H1 (cell line): ENCODE results near the gene TNFRSF8.

Experiments
- EP300 ChIP-seq, 2 experiments: IDR thresholded peaks; 1 replicate in 1 of 2; 2 replicates in 1 of 2; pipeline ENCODE4 v1.6.1; 2011 to 2012; ENCODE audit warnings: low read depth in 2 of 2, low read length in 2 of 2, mild to moderate bottlenecking in 2 of 2, borderline replicate concordance in 1 of 2, inconsistent platforms in 1 of 2, moderate library complexity in 1 of 2
- HDAC6 ChIP-seq: IDR thresholded peaks from one replicate; pipeline ENCODE4 v1.7.1; 2012; ENCODE audit warnings: low read depth, mild to moderate bottlenecking, inconsistent platforms, low read length, moderate library complexity
- POU5F1 ChIP-seq: IDR thresholded peaks from 2 replicates; pipeline ENCODE4 v1.6.1; 2011; ENCODE audit warnings: low read depth, mild to moderate bottlenecking, low read length, moderate library complexity
- RAD21 ChIP-seq, 2 experiments: IDR thresholded peaks in 1 of 2; conservative IDR thresholded peaks in 1 of 2; 2 replicates each; pipeline ENCODE4 v1.6.1; 2011; ENCODE audit warnings: low read depth in 2 of 2, low read length in 2 of 2, improper control_type of control experiment in 1 of 2, inconsistent platforms in 1 of 2, mild to moderate bottlenecking in 1 of 2, moderate library complexity in 1 of 2
- RNF2 ChIP-seq: fragments of 200-900, 300-1000 bp; sonication (generic); IDR thresholded peaks from 2 replicates; pipeline ENCODE4 v1.7.1; 2016; ENCODE audit warnings: borderline replicate concordance, low read depth, mild to moderate bottlenecking, antibody characterized with exemption, low read length; ENCODE audit not compliant: poor library complexity, severe bottlenecking; ENCODE audit errors: missing control alignments
- SUZ12 ChIP-seq: fragments of 200-600 bp; sonication (generic); IDR thresholded peaks from 2 replicates; pipeline ENCODE4 v1.6.1; 2012; ENCODE audit warnings: mild to moderate bottlenecking, inconsistent platforms, low read length, moderate library complexity, mixed read lengths
- TEAD4 ChIP-seq: IDR thresholded peaks from 2 replicates; pipeline ENCODE4 v1.6.1; 2012; ENCODE audit warnings: low read depth, low read length, inconsistent platforms, mixed read lengths
- YY1 ChIP-seq: IDR thresholded peaks from 2 replicates; pipeline ENCODE4 v1.6.1; 2011; ENCODE audit warnings: low read depth, mild to moderate bottlenecking, low read length
- TF ChIP-seq, protein P1 (sequence below), 3 experiments: IDR thresholded peaks; 1 replicate in 2 of 3; 2 replicates in 1 of 3; pipeline versions ENCODE4 v1.5.1 to v1.6.1; 2011; ENCODE audit warnings: low read length in 3 of 3, mild to moderate bottlenecking in 3 of 3, inconsistent platforms in 2 of 3, low read depth in 1 of 3, moderate library complexity in 1 of 3; ENCODE audit not compliant: insufficient read depth in 1 of 3; ENCODE audit errors: control extremely low read depth in 1 of 3

DNA sequence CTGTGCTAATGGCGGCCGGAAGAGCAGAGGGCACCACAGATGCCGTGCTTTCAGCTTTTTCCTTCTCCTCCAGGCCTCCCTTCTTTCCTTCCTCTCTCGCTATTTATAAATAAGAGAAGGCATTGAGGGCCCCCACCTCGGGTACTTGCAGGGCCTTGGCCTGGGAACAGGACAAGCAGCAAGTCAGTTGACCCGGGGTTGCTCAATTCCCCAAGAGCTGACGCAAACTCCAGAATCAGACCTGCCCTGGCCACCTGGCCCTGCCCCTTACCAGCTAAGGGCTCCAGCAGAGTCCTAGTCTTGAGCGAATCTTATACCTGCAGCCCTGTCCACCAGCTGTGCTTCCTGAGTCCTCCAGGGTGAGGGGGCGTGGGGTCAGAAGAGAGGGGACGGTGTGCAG is 117.2 kb downstream of the TNFRSF8 start:
- no peak for TF ChIP-seq RAD21 (IDR thresholded peaks at IDR 0.05 in 1 of 2, conservative IDR thresholded peaks at IDR 0.05 in 1 of 2; ENCODE audit: low read depth in 2 of 2, low read length in 2 of 2)
- TF ChIP-seq HDAC6 = no peak
- TF ChIP-seq, protein P1, sequence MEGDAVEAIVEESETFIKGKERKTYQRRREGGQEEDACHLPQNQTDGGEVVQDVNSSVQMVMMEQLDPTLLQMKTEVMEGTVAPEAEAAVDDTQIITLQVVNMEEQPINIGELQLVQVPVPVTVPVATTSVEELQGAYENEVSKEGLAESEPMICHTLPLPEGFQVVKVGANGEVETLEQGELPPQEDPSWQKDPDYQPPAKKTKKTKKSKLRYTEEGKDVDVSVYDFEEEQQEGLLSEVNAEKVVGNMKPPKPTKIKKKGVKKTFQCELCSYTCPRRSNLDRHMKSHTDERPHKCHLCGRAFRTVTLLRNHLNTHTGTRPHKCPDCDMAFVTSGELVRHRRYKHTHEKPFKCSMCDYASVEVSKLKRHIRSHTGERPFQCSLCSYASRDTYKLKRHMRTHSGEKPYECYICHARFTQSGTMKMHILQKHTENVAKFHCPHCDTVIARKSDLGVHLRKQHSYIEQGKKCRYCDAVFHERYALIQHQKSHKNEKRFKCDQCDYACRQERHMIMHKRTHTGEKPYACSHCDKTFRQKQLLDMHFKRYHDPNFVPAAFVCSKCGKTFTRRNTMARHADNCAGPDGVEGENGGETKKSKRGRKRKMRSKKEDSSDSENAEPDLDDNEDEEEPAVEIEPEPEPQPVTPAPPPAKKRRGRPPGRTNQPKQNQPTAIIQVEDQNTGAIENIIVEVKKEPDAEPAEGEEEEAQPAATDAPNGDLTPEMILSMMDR (IDR thresholded peaks at IDR 0.05; ENCODE audit: control extremely low read depth in 1 of 3, insufficient read depth in 1 of 3, low read depth in 1 of 3, low read length in 3 of 3) = no peak
- no peak for TF ChIP-seq SUZ12
- TF ChIP-seq EP300 (IDR thresholded peaks at IDR 0.05; ENCODE audit: borderline replicate concordance in 1 of 2, low read depth in 2 of 2, low read length in 2 of 2) = no peak
- no peak for TF ChIP-seq YY1
- TF ChIP-seq RNF2 = no peak
- no peak for TF ChIP-seq POU5F1
- TF ChIP-seq TEAD4 = no peak
